AG04449 (cell line): ENCODE data around the gene FCRL6.

Experiments
- CTCF ChIA-PET: fragments of 350-600 bp; formaldehyde crosslinking; extraction: SDS; loops from one replicate; lab custom pipeline; 2021; ENCODE audit warnings: antibody characterized with exemption; lab: Yijun Ruan, JAX
- POLR2A ChIA-PET: fragments of 400-600, 350-600 bp; formaldehyde crosslinking; extraction: SDS; loops from one replicate; lab custom pipeline; 2020; ENCODE audit warnings: antibody characterized with exemption, inconsistent platforms; lab: Yijun Ruan, JAX
- DNase-seq: peaks from one replicate; pipeline ENCODE4 v3.0.0-alpha.2; 2010; ENCODE audit warnings: low read depth, low spot score
- H3K4me3 ChIP-seq: 2 replicates; pipeline ENCODE4 v1.5.1; 2011; ENCODE audit warnings: low read depth, mild to moderate bottlenecking, control low read depth, low read length
- CTCF ChIP-seq: IDR thresholded peaks from one replicate; pipeline ENCODE4 v1.5.1; 2011; ENCODE audit warnings: mild to moderate bottlenecking, moderate library complexity, low read length, control low read depth, inconsistent platforms; ENCODE audit not compliant: insufficient read depth; ENCODE audit errors: missing control alignments

FCRL6 gene

GRCh38 chr1:159861218-159861617 is 59.1 kb downstream of the FCRL6 start:
- DNase-seq, result no peak
- ChIA-PET CTCF (interaction anchor here (1.5 to 1.9 kb wide), 2 partner anchors 12 to 31 kb away, joined by 5 read pairs; no protein-coding TSS in a partner anchor), POLR2A (no interaction called here)
- no peak for TF ChIP-seq CTCF
- H3K4me3 ChIP-seq, result no peak overlapping the region

- ChIA-PET POLR2A (no interaction called here), CTCF (interaction anchor here (1.9 kb wide), 1 partner anchor 11 kb away, joined by 5 read pairs; no protein-coding TSS in a partner anchor)
- TF ChIP-seq CTCF, result no peak
- no peak overlapping the region for H3K4me3 ChIP-seq
- DNase-seq, result no peak
Observed at GRCh38 chr1:159862031-159862430, 59.9 kb downstream of the FCRL6 start.

GRCh38 chr1:159862557-159862956 is 60.4 kb downstream of the FCRL6 start, which contains the start of gene VSIG8:
VSIG8 (minus strand) TSS chr1:159862657; CDS start chr1:159862521, 136 bp downstream.
- POLR2A ChIA-PET, result no interaction called here
- CTCF ChIA-PET, result interaction anchor here (1.9 kb wide), 1 partner anchor 11 kb away, joined by 5 read pairs; no protein-coding TSS in a partner anchor

GRCh38 chr1:159864262-159864661 is 62.1 kb downstream of the FCRL6 start:
- no peak overlapping the region for H3K4me3 ChIP-seq
- DNase-seq, result no peak
- CTCF ChIA-PET, result interaction anchor here (0.6 to 3.6 kb wide), 5 partner anchors 8 to 66 kb away, joined by 3 to 22 read pairs (median 3); no protein-coding TSS in a partner anchor
- no peak for TF ChIP-seq CTCF
- POLR2A ChIA-PET, result no interaction called here

More at GRCh38 chr1:159862557-159862956, 60.4 kb downstream of the FCRL6 start, which contains the start of gene VSIG8:
- TF ChIP-seq CTCF, result no peak
- no peak within 1 kb of the TSS for H3K4me3 ChIP-seq
- DNase-seq, result no peak
